GM12878 (cell line): Measurements from ENCODE around the gene MYH9.

ENCODE experiments used
- BHLHE40 ChIP-seq, 2 experiments: fragments of 450-650 bp in 1 of 2; IDR thresholded peaks; 2 replicates each; pipeline ENCODE4 v1.6.1; 2011 to 2017; ENCODE audit warnings: low read depth in 2 of 2, borderline replicate concordance in 1 of 2, improper control_type of control experiment in 1 of 2, low read length in 1 of 2, mild to moderate bottlenecking in 1 of 2
- EP300 ChIP-seq, 2 experiments: fragments of 150-350 bp in 1 of 2; IDR thresholded peaks; 2 replicates each; pipeline ENCODE4 v1.6.1; 2011 to 2012; ENCODE audit warnings: low read depth in 2 of 2, low read length in 2 of 2, borderline replicate concordance in 1 of 2, improper control_type of control experiment in 1 of 2, inconsistent platforms in 1 of 2; ENCODE audit not compliant: control insufficient read depth in 1 of 2
- FOXM1 ChIP-seq: IDR thresholded peaks from 2 replicates; pipeline ENCODE4 v1.6.1; 2012; ENCODE audit warnings: low read depth, mild to moderate bottlenecking, inconsistent platforms, low read length, moderate library complexity
- MTA3 ChIP-seq: IDR thresholded peaks from 2 replicates; pipeline ENCODE4 v1.6.1; 2012; ENCODE audit warnings: low read length, inconsistent platforms, borderline replicate concordance
- NFYB ChIP-seq: IDR thresholded peaks from 2 replicates; pipeline ENCODE4 v1.6.1; 2011; ENCODE audit warnings: low read depth, mild to moderate bottlenecking, low read length, improper control_type of control experiment, moderate library complexity; ENCODE audit not compliant: insufficient read depth
- POLR2A ChIP-seq: IDR thresholded peaks from 2 replicates; pipeline ENCODE4 v1.6.1; 2011; ENCODE audit warnings: low read depth, mild to moderate bottlenecking, low read length
- STAT1 ChIP-seq: fragments of 450-650 bp; conservative IDR thresholded peaks from 2 replicates; pipeline ENCODE4 v1.6.1; 2014; ENCODE audit warnings: antibody characterized with exemption, mild to moderate bottlenecking
- TAF1 ChIP-seq: IDR thresholded peaks from 2 replicates; pipeline ENCODE4 v1.6.1; 2011; ENCODE audit warnings: mild to moderate bottlenecking, low read depth, low read length, borderline replicate concordance
- YBX1 ChIP-seq: fragments of 450-650 bp; IDR thresholded peaks from 2 replicates; pipeline ENCODE4 v1.6.1; 2016; ENCODE audit warnings: antibody characterized with exemption
- TF ChIP-seq, protein P1 (sequence below): IDR thresholded peaks from 2 replicates; pipeline ENCODE4 v1.6.1; 2012; ENCODE audit warnings: low read depth, low read length, improper control_type of control experiment
- TF ChIP-seq, protein P2 (sequence below), 3 experiments: IDR thresholded peaks in 2 of 3; conservative IDR thresholded peaks in 1 of 3; 2 replicates each; pipeline ENCODE4 v1.5.1; 2011; ENCODE audit warnings: low read depth in 3 of 3, low read length in 3 of 3, mild to moderate bottlenecking in 3 of 3, control low read depth in 2 of 3, moderate library complexity in 2 of 3, inconsistent platforms in 1 of 3, mixed read lengths in 1 of 3; ENCODE audit not compliant: control insufficient read depth in 2 of 3, insufficient read depth in 1 of 3; ENCODE audit errors: extremely low read depth in 1 of 3
- TF ChIP-seq, protein P3 (sequence below): IDR thresholded peaks from 2 replicates; pipeline ENCODE4 v1.6.1; 2011; ENCODE audit warnings: low read depth, mild to moderate bottlenecking, low read length, moderate library complexity, borderline replicate concordance; ENCODE audit errors: extremely low read depth
- TF ChIP-seq, protein P4 (sequence below): fragments of 150-350 bp; IDR thresholded peaks from 2 replicates; pipeline ENCODE4 v1.6.1; 2016; ENCODE audit warnings: low read depth, low read length
- TF ChIP-seq, protein P5 (sequence below): IDR thresholded peaks from 2 replicates; pipeline ENCODE4 v1.6.1; 2012; ENCODE audit warnings: mild to moderate bottlenecking, low read depth, low read length

DNA sequence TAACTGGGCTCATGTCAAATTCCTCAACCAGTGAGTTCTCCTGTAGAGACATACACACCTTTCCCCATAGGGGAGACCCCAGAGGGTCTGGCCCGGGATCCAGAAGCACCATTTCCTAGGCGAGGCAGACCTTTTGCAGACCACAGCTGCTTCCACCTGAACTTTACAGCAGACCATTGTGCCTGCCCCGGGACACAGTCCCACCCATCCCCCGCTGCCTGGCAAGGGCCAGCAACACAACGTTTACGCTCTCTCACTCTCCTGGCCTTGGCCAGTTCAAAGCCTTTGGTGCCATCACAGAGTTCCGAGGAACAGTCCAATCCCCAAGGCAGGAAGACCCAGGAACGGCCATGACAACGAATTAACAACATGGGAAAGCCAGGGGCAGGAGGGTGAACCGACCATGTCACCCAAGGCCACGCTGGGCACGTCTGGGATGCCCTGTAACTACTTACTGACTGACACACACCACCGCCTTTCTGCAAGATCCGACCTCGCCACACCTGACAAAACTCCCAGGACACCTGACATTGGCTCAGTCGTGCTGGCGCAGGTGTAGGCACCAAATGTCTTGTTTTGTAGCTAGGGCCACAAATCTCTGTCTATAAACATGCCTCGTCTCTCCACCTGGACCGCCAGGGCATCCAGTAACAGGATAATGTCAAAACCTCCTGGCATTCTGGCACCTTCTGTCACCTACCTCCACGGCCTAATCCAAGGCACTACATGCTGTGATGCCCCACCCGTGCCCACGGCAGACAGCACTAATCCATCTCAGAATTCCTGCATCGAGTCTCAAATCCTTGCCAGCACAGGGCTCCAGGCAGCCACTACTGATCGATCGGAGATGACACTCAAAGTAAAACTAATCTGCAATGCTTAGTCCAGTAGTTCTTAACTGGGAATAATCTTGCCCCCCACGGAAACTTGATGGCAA, 51.3 kb downstream of the MYH9 start:
- TF ChIP-seq, protein P1, sequence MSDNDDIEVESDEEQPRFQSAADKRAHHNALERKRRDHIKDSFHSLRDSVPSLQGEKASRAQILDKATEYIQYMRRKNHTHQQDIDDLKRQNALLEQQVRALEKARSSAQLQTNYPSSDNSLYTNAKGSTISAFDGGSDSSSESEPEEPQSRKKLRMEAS = no peak
- TF ChIP-seq MTA3 (no peak), EP300 (IDR thresholded peaks at IDR 0.05; ENCODE audit: borderline replicate concordance in 1 of 2, control insufficient read depth in 1 of 2, low read depth in 2 of 2, low read length in 2 of 2) (no peak), POLR2A (peak; percentile 58), BHLHE40 (IDR thresholded peaks at IDR 0.05; ENCODE audit: borderline replicate concordance in 1 of 2, low read depth in 2 of 2, low read length in 1 of 2) (no peak), STAT1 (no peak), TAF1 (no peak), FOXM1 (no peak), YBX1 (no peak), NFYB (no peak)
- TF ChIP-seq, protein P2, sequence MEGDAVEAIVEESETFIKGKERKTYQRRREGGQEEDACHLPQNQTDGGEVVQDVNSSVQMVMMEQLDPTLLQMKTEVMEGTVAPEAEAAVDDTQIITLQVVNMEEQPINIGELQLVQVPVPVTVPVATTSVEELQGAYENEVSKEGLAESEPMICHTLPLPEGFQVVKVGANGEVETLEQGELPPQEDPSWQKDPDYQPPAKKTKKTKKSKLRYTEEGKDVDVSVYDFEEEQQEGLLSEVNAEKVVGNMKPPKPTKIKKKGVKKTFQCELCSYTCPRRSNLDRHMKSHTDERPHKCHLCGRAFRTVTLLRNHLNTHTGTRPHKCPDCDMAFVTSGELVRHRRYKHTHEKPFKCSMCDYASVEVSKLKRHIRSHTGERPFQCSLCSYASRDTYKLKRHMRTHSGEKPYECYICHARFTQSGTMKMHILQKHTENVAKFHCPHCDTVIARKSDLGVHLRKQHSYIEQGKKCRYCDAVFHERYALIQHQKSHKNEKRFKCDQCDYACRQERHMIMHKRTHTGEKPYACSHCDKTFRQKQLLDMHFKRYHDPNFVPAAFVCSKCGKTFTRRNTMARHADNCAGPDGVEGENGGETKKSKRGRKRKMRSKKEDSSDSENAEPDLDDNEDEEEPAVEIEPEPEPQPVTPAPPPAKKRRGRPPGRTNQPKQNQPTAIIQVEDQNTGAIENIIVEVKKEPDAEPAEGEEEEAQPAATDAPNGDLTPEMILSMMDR (IDR thresholded peaks at IDR 0.05 in 2 of 3, conservative IDR thresholded peaks at IDR 0.05 in 1 of 3; ENCODE audit: control insufficient read depth in 2 of 3, extremely low read depth in 1 of 3, insufficient read depth in 1 of 3, low read depth in 3 of 3, low read length in 3 of 3) = no peak
- TF ChIP-seq, protein P3, sequence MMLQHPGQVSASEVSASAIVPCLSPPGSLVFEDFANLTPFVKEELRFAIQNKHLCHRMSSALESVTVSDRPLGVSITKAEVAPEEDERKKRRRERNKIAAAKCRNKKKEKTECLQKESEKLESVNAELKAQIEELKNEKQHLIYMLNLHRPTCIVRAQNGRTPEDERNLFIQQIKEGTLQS = no peak
- TF ChIP-seq, protein P4, sequence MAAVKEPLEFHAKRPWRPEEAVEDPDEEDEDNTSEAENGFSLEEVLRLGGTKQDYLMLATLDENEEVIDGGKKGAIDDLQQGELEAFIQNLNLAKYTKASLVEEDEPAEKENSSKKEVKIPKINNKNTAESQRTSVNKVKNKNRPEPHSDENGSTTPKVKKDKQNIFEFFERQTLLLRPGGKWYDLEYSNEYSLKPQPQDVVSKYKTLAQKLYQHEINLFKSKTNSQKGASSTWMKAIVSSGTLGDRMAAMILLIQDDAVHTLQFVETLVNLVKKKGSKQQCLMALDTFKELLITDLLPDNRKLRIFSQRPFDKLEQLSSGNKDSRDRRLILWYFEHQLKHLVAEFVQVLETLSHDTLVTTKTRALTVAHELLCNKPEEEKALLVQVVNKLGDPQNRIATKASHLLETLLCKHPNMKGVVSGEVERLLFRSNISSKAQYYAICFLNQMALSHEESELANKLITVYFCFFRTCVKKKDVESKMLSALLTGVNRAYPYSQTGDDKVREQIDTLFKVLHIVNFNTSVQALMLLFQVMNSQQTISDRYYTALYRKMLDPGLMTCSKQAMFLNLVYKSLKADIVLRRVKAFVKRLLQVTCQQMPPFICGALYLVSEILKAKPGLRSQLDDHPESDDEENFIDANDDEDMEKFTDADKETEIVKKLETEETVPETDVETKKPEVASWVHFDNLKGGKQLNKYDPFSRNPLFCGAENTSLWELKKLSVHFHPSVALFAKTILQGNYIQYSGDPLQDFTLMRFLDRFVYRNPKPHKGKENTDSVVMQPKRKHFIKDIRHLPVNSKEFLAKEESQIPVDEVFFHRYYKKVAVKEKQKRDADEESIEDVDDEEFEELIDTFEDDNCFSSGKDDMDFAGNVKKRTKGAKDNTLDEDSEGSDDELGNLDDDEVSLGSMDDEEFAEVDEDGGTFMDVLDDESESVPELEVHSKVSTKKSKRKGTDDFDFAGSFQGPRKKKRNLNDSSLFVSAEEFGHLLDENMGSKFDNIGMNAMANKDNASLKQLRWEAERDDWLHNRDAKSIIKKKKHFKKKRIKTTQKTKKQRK = no peak
- TF ChIP-seq, protein P5, sequence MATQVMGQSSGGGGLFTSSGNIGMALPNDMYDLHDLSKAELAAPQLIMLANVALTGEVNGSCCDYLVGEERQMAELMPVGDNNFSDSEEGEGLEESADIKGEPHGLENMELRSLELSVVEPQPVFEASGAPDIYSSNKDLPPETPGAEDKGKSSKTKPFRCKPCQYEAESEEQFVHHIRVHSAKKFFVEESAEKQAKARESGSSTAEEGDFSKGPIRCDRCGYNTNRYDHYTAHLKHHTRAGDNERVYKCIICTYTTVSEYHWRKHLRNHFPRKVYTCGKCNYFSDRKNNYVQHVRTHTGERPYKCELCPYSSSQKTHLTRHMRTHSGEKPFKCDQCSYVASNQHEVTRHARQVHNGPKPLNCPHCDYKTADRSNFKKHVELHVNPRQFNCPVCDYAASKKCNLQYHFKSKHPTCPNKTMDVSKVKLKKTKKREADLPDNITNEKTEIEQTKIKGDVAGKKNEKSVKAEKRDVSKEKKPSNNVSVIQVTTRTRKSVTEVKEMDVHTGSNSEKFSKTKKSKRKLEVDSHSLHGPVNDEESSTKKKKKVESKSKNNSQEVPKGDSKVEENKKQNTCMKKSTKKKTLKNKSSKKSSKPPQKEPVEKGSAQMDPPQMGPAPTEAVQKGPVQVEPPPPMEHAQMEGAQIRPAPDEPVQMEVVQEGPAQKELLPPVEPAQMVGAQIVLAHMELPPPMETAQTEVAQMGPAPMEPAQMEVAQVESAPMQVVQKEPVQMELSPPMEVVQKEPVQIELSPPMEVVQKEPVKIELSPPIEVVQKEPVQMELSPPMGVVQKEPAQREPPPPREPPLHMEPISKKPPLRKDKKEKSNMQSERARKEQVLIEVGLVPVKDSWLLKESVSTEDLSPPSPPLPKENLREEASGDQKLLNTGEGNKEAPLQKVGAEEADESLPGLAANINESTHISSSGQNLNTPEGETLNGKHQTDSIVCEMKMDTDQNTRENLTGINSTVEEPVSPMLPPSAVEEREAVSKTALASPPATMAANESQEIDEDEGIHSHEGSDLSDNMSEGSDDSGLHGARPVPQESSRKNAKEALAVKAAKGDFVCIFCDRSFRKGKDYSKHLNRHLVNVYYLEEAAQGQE = no peak
